GM12801 (cell line): ENCODE results near the gene CD163L1.

ENCODE experiments used
- CTCF ChIP-seq: IDR thresholded peaks from one replicate; pipeline ENCODE4 v1.5.1; 2011; ENCODE audit warnings: control low read depth; ENCODE audit not compliant: insufficient read length; ENCODE audit errors: extremely low read depth

The CD163L1 gene

DNA sequence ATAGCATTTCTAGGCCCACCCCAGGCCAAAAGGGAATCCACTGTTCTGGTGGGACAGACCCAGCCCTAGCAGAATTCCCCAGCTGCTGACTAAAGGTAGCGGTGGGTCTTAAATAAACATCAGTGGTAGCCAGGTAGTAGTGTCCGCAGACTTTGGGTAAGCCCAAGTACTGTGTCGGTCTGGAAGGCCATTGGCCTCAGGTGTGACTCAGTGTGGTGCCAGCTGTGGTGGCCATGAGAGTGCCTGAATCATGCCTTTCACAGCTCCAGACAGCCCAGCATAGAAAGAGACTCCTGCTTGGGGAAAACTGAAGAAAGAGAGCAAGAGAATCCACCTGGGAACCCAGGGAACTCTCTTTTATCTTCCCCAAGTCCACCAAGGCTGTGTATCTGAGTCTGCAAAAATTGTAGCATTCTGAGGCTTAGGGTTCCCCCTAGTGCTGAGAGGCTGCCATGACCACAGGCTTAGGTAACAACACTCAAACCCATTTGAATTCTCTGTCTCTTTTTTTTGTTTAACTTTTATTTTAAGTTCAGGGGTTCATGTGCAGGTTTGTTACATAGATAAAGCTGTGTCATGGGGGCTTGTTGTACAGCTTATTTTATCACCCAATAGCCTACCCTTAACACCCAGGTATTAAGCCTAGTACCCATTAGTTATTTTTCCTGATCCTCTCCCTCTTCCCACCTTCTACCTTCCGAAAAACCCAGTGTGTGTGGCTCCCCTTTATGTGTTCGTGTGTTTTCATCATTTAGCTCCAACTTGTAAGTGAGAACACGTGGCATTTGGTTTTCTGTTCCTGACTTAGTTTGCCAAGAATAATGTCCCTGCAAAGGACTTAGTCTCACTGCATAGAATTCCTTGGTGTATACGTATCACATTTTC, 16.7 kb upstream of the CD163L1 start:
- peak; percentile 49 for TF ChIP-seq CTCF

DNA sequence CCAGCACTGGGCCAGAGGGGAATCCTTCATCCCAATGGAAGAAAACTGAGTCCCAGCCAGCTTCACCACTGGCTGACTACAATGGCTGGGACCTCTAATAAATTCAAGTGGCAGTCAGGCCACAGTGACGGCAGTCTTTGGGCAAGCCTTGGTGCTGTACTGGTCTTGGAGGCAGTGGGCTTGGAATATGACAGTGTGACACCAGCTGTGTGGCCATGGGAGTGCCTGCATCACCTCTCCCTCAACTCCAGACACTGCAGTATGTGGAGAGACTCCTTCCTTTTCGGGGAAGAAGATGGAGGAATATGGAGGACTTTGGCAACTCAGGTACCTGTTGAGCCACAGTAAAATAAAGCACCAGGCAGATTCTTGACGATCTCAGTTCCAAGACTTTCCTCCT, 16.0 kb upstream of the CD163L1 start:
- TF ChIP-seq CTCF: no peak

DNA sequence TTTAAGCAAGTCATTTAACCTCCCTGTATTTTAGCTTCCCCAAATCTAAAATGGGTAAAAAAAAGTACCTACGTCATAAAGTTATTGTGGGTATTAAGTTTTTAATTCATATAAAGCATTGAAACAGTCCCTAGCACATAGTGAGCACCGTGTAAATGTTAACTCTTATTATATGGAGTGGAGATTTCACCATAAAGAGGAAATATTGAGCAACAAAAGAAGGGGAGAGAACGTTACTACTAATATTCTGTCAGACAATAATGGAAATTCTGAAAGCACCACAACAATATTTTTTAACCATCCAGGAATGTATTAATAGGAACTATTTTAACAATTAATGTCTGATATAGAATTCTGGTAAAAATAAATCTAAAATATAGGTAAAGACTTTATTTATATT, 7.8 kb upstream of the CD163L1 start:
- no peak for TF ChIP-seq CTCF

GRCh38 chr12:7450667-7451066, 6.7 kb upstream of the CD163L1 start:
- TF ChIP-seq CTCF: no peak

- no peak for TF ChIP-seq CTCF
Observed at GRCh38 chr12:7448099-7448498, 4.1 kb upstream of the CD163L1 start.

DNA sequence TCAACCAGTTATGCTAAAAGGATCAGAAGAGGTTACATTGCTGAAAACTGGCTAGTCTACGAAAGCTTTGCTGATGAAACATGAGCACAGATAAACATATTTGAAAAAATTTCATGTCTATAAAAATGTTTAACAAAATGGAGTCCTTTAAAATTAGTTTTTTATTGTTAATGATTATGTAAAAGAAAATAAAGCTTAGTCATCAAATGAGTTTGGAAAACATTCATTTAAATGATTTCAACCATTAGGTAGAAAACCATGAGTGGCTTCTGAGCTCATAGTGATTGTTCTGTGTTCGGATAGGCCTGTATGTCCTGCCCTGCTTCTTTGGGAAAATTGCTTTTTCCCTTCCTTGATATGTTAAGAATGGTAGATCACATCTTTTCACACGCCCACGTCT, 584 bp upstream of the CD163L1 start:
- no peak for TF ChIP-seq CTCF

DNA sequence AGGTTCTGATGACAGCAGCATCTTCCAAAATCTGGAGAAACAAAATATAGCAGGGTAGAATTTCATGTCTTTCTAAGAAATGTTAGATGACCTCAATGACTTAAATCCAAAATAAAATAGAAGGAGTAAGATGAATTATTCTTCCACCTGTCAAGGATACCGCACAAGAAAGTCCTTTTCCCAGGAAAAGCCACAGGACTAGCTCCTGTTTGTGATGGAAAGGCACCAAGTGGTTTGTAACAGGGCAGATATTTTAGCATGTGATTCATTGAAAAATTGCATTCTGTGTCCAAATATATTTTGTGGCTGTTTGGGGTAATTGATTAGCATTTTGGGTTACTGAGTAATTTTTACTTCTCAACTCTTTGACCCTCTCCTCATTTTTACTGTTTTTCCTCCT, 2.7 kb downstream of the CD163L1 start:
- no peak for TF ChIP-seq CTCF
